GM23338 (cell line): ENCODE results near the gene FAM221A. TPM values are rescaled to one million over a fixed set of nuclear protein-coding genes. Genes with fewer than 3 reads are reported as not detected.
A peak's percentile ranks its signal among the peaks of the same experiment; 100 is the strongest.

Experiments
- ATAC-seq: fragments of 200-7000 bp; cut with Tn5 transposase; 3 replicates; pipeline ENCODE4 v1.9.1; 2020
- DNase-seq: peaks from one replicate; pipeline ENCODE4 v3.0.0-alpha.2; 2015; ENCODE audit warnings: low spot score
- H2AFZ ChIP-seq: fragments of 200-600 bp; sonication (generic); 2 replicates; pipeline ENCODE4 v1.8.0; 2016; ENCODE audit warnings: antibody characterized with exemption, mild to moderate bottlenecking, moderate library complexity
- H3F3A ChIP-seq: fragments of 200-600 bp; sonication (generic); replicated peaks from 2 replicates; pipeline ENCODE4 v1.8.0; 2017; ENCODE audit warnings: antibody characterized with exemption, mixed run types, low read depth
- H3K27ac ChIP-seq: fragments of 200-600 bp; sonication (generic); 2 replicates; pipeline ENCODE4 v1.6.1; 2016; ENCODE audit warnings: low read depth
- H3K27me3 ChIP-seq: fragments of 200-600 bp; sonication (generic); 2 replicates; pipeline ENCODE4 v1.8.0; 2016; ENCODE audit warnings: mild to moderate bottlenecking, mixed run types, moderate library complexity; ENCODE audit not compliant: insufficient read depth
- H3K36me3 ChIP-seq: fragments of 200-600 bp; sonication (generic); 2 replicates; pipeline ENCODE4 v1.8.0; 2016; ENCODE audit warnings: mild to moderate bottlenecking; ENCODE audit not compliant: insufficient read depth
- H3K4me1 ChIP-seq: fragments of 200-600 bp; sonication (generic); 2 replicates; pipeline ENCODE4 v1.8.0; 2016; ENCODE audit warnings: mild to moderate bottlenecking, moderate library complexity; ENCODE audit not compliant: insufficient read depth
- H3K4me2 ChIP-seq: fragments of 200-600 bp; sonication (generic); 2 replicates; pipeline ENCODE4 v1.7.1; 2017; ENCODE audit warnings: mixed run types
- H3K4me3 ChIP-seq: fragments of 200-600 bp; sonication (generic); 2 replicates; pipeline ENCODE4 v1.6.1; 2016; ENCODE audit warnings: mixed run types
- H3K79me2 ChIP-seq: fragments of 200-600 bp; sonication (generic); replicated peaks from 2 replicates; pipeline ENCODE4 v1.8.0; 2017; ENCODE audit warnings: mild to moderate bottlenecking; ENCODE audit not compliant: insufficient read depth
- H3K9me2 ChIP-seq: fragments of 200-600 bp; sonication (generic); 2 replicates; pipeline ENCODE4 v1.8.0; 2017; ENCODE audit not compliant: insufficient read depth
- H4K20me1 ChIP-seq: fragments of 200-600 bp; sonication (generic); replicated peaks from 2 replicates; pipeline ENCODE4 v1.8.0; 2017; ENCODE audit warnings: mild to moderate bottlenecking; ENCODE audit not compliant: insufficient read depth
- H3K27ac Mint-ChIP-seq: 2 replicates; pipeline ENCODE4 v1.8.0; 2020; ENCODE audit warnings: inconsistent platforms, mild to moderate bottlenecking, moderate library complexity, mixed read lengths
- H3K27me3 Mint-ChIP-seq: 3 replicates; pipeline ENCODE4 v1.8.0; 2022; ENCODE audit warnings: low read depth, mild to moderate bottlenecking, moderate library complexity, mixed read lengths, inconsistent platforms; ENCODE audit not compliant: insufficient read depth, poor library complexity
- H3K36me3 Mint-ChIP-seq: 3 replicates; pipeline ENCODE4 v1.8.0; 2021; ENCODE audit warnings: low read depth, mild to moderate bottlenecking, inconsistent platforms, moderate library complexity, mixed read lengths
- H3K4me1 Mint-ChIP-seq: 3 replicates; pipeline ENCODE4 v1.8.0; 2020; ENCODE audit warnings: mild to moderate bottlenecking, inconsistent platforms, mixed read lengths
- H3K4me3 Mint-ChIP-seq: 3 replicates; pipeline ENCODE4 v1.8.0; 2021; ENCODE audit warnings: moderate library complexity, mild to moderate bottlenecking, inconsistent platforms, mixed read lengths
- H3K9me3 Mint-ChIP-seq: 3 replicates; pipeline ENCODE4 v1.8.0; 2020; ENCODE audit warnings: moderate library complexity, mild to moderate bottlenecking, inconsistent platforms, mixed read lengths
- CREB1 ChIP-seq: fragments of 250-450 bp; sonication (Bioruptor Pico); IDR thresholded peaks from 2 replicates; pipeline ENCODE4 v1.5.0; 2020; ENCODE audit warnings: low read depth, mild to moderate bottlenecking, moderate library complexity
- EZH2 ChIP-seq: fragments of 200-600 bp; sonication (generic); IDR thresholded peaks from one replicate; pipeline ENCODE4 v1.8.0; 2017; ENCODE audit warnings: antibody characterized with exemption, mild to moderate bottlenecking, low read depth; ENCODE audit not compliant: unreplicated experiment
- EZH2phosphoT487 ChIP-seq: fragments of 200-600 bp; sonication (generic); IDR thresholded peaks from one replicate; pipeline ENCODE4 v1.8.1; 2018; ENCODE audit warnings: antibody characterized with exemption; ENCODE audit not compliant: unreplicated experiment
- JUNB ChIP-seq: IDR thresholded peaks from one replicate; pipeline ENCODE4 v1.6.1; 2016; ENCODE audit warnings: antibody characterized with exemption; ENCODE audit not compliant: unreplicated experiment
- NANOG ChIP-seq: IDR thresholded peaks from 2 replicates; pipeline ENCODE4 v1.6.1; 2016; ENCODE audit warnings: antibody characterized with exemption, borderline replicate concordance
- POLR2AphosphoS5 ChIP-seq: IDR thresholded peaks from 2 replicates; pipeline ENCODE4 v1.6.1; 2016; ENCODE audit warnings: antibody characterized with exemption, low read depth
- STAT1 ChIP-seq: IDR thresholded peaks from one replicate; pipeline ENCODE4 v1.6.1; 2016; ENCODE audit warnings: antibody characterized with exemption; ENCODE audit not compliant: unreplicated experiment
- ZNF114 ChIP-seq: fragments of 250-450 bp; sonication (Bioruptor Pico); IDR thresholded peaks from 2 replicates; pipeline ENCODE4 v1.5.0; 2020; ENCODE audit warnings: mild to moderate bottlenecking, moderate library complexity
- ZNF331 ChIP-seq: fragments of 250-450 bp; sonication (Bioruptor Pico); IDR thresholded peaks from 2 replicates; pipeline ENCODE4 v1.5.0; 2020; ENCODE audit warnings: low read depth, mild to moderate bottlenecking, moderate library complexity
- polyA plus RNA-seq: library from polyadenylated mRNA; unstranded; fragments of >200 nt; fragmentation: Nextera tagmentation; extraction: Ambion mirVana; gene quantifications from 2 replicates; pipeline ENCODE4 v1.2.1, GENCODE V29; 2016
- total RNA-seq: library from RNA; depleted of rRNA; stranded (reverse); fragments of >200 nt; shearing (Covaris generic); gene quantifications from 2 replicates; pipeline ENCODE4 v1.2.3, GENCODE V29; 2014
- TF ChIP-seq, protein P1 (sequence below): IDR thresholded peaks from one replicate; pipeline ENCODE4 v1.6.1; 2018; ENCODE audit warnings: antibody characterized with exemption; ENCODE audit not compliant: unreplicated experiment
- TF ChIP-seq, protein P2 (sequence below), 2 experiments: fragments of 200-600 bp in 1 of 2; sonication (generic) in 1 of 2; conservative IDR thresholded peaks; 2 replicates each; pipeline versions ENCODE4 v1.5.1 to v1.6.1; 2016 to 2017; ENCODE audit warnings: antibody characterized with exemption in 2 of 2, low read depth in 2 of 2, mild to moderate bottlenecking in 2 of 2, moderate library complexity in 1 of 2

The FAM221A gene
- total and polyA plus RNA-seq, 2 experiments from 2014 or later: 31.4 to 35.7 TPM

DNA sequence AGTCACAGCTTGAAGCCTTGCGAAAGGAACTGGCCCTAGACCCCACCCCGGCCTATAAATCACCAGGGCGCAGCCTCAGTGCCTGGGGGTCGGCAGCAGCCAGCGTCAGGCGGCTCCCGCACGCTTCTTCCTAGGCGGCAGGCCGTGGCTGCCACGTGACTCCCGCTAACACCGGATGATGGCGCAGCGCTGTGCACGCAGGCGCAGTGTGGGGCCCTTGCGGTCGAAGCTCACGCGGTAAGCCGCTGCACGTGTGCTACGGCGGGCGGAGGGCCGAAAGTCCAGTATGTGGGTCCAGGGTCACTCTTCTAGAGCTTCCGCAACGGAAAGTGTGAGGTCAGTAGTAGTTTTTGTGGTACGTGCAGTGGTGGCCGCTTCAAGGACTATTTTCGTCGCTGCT lies 30.0 kb downstream of the FAM221A start, which contains the start of gene STK31:
Gene STK31, plus strand, starts transcription at position 220 of the 400 bp plus-strand sequence. Its CDS starts 67 bp downstream, at position 287.
- DNase-seq (peak; percentile 53), ATAC-seq (peak; percentile 81)
- Histone ChIP-seq H2AFZ (no peak within 1 kb of the TSS), H3K4me1 (no peaks in the 10 kb centered on the region), H3K4me2 (no peak within 1 kb of the TSS), H3K4me3 (no peak within 1 kb of the TSS), H4K20me1 (no peaks in the 10 kb centered on the region), H3K9me2 (no peaks in the 10 kb centered on the region), H3K27me3 (no peaks in the 10 kb centered on the region), H3F3A (no peaks in the 10 kb centered on the region), H3K36me3 (peaks cover 11% of the 10 kb centered on the region; the same call in 1 of the 2 replicates), H3K27ac (no peak within 1 kb of the TSS), H3K79me2 (no peaks in the 10 kb centered on the region)
- Mint-ChIP-seq H3K4me1 (no peaks in the 10 kb centered on the region; the same call in 2 of the 3 replicates), H3K4me3 (no peak within 1 kb of the TSS), H3K27me3 (peaks cover 3% of the 10 kb centered on the region), H3K36me3 (peaks cover 17% of the 10 kb centered on the region), H3K27ac (no peak within 1 kb of the TSS), H3K9me3 (peaks cover 14% of the 10 kb centered on the region)
- TF ChIP-seq NANOG (no peak), CREB1 (no peak), STAT1 (no peak), ZNF114 (CRISPR knock-in tag) (no peak), POLR2AphosphoS5 (no peak), ZNF331 (CRISPR knock-in tag) (no peak), EZH2phosphoT487 (no peak), JUNB (no peak)
- TF ChIP-seq, protein P1, sequence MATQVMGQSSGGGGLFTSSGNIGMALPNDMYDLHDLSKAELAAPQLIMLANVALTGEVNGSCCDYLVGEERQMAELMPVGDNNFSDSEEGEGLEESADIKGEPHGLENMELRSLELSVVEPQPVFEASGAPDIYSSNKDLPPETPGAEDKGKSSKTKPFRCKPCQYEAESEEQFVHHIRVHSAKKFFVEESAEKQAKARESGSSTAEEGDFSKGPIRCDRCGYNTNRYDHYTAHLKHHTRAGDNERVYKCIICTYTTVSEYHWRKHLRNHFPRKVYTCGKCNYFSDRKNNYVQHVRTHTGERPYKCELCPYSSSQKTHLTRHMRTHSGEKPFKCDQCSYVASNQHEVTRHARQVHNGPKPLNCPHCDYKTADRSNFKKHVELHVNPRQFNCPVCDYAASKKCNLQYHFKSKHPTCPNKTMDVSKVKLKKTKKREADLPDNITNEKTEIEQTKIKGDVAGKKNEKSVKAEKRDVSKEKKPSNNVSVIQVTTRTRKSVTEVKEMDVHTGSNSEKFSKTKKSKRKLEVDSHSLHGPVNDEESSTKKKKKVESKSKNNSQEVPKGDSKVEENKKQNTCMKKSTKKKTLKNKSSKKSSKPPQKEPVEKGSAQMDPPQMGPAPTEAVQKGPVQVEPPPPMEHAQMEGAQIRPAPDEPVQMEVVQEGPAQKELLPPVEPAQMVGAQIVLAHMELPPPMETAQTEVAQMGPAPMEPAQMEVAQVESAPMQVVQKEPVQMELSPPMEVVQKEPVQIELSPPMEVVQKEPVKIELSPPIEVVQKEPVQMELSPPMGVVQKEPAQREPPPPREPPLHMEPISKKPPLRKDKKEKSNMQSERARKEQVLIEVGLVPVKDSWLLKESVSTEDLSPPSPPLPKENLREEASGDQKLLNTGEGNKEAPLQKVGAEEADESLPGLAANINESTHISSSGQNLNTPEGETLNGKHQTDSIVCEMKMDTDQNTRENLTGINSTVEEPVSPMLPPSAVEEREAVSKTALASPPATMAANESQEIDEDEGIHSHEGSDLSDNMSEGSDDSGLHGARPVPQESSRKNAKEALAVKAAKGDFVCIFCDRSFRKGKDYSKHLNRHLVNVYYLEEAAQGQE: no peak

- H3K27ac Mint-ChIP-seq: no peak overlapping the region
- DNase-seq (peak; percentile 76), ATAC-seq (peak; percentile 39)
- no peaks in the 10 kb centered on the region for H3K9me3 Mint-ChIP-seq
- Histone ChIP-seq H3K27me3 (no peaks in the 10 kb centered on the region), H3K4me1 (no peaks in the 10 kb centered on the region), H3K36me3 (no peaks in the 10 kb centered on the region), H3F3A (no peaks in the 10 kb centered on the region), H3K4me2 (no peak overlapping the region), H3K4me3 (no peak overlapping the region), H3K79me2 (no peaks in the 10 kb centered on the region), H3K27ac (no peak overlapping the region), H4K20me1 (no peaks in the 10 kb centered on the region), H3K9me2 (no peaks in the 10 kb centered on the region), H2AFZ (no peak overlapping the region)
- H3K4me3 Mint-ChIP-seq: no peak overlapping the region
- H3K27me3 Mint-ChIP-seq: peaks cover 3% of the 10 kb centered on the region
- H3K4me1 Mint-ChIP-seq: no peaks in the 10 kb centered on the region; the same call in 2 of the 3 replicates
- TF ChIP-seq EZH2: no peak
- TF ChIP-seq, protein P2, sequence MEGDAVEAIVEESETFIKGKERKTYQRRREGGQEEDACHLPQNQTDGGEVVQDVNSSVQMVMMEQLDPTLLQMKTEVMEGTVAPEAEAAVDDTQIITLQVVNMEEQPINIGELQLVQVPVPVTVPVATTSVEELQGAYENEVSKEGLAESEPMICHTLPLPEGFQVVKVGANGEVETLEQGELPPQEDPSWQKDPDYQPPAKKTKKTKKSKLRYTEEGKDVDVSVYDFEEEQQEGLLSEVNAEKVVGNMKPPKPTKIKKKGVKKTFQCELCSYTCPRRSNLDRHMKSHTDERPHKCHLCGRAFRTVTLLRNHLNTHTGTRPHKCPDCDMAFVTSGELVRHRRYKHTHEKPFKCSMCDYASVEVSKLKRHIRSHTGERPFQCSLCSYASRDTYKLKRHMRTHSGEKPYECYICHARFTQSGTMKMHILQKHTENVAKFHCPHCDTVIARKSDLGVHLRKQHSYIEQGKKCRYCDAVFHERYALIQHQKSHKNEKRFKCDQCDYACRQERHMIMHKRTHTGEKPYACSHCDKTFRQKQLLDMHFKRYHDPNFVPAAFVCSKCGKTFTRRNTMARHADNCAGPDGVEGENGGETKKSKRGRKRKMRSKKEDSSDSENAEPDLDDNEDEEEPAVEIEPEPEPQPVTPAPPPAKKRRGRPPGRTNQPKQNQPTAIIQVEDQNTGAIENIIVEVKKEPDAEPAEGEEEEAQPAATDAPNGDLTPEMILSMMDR (conservative IDR thresholded peaks at IDR 0.05; ENCODE audit: low read depth in 2 of 2): peak; percentile 63 to 90
- H3K36me3 Mint-ChIP-seq: no peaks in the 10 kb centered on the region
Measured at GRCh38 chr7:23712368-23713284, 32.6 kb downstream of the FAM221A start.
